ENCODE data around the gene RAET1E. TPM values are rescaled to one million over a fixed set of nuclear protein-coding genes. Genes with fewer than 3 reads are reported as not detected.

The RAET1E gene
- polyA plus RNA-seq, 1 donor, result 0.82 TPM

Other genes with a start within 250 kb of the RAET1E start
- gene KATNA1, start 249.4 kb downstream of the RAET1E start, polyA plus RNA-seq (ENCODE audit: insufficient read length), result 23.0 TPM
- gene LATS1, start 180.0 kb downstream of the RAET1E start, polyA plus RNA-seq (ENCODE audit: insufficient read length), result 16.6 TPM
- 23.8 TPM for gene NUP43, start 151.6 kb downstream of the RAET1E start, polyA plus RNA-seq (ENCODE audit: insufficient read length)
- 72.0 TPM for gene PCMT1, start 148.4 kb downstream of the RAET1E start, polyA plus RNA-seq (ENCODE audit: insufficient read length)
- gene LRP11, start 33.8 kb downstream of the RAET1E start, polyA plus RNA-seq (ENCODE audit: insufficient read length), result 19.1 TPM
- gene RAET1G, start 25.0 kb upstream of the RAET1E start, polyA plus RNA-seq (ENCODE audit: insufficient read length), result 0.30 TPM
- gene ULBP2, start 43.9 kb upstream of the RAET1E start, polyA plus RNA-seq (ENCODE audit: insufficient read length), result 0.61 TPM
- 0.28 TPM for gene ULBP1, start 65.8 kb upstream of the RAET1E start, polyA plus RNA-seq (ENCODE audit: insufficient read length)
- not detected for gene RAET1L, start 127.4 kb upstream of the RAET1E start, polyA plus RNA-seq (ENCODE audit: insufficient read length)
- 1.9 TPM for gene ULBP3, start 171.0 kb upstream of the RAET1E start, polyA plus RNA-seq (ENCODE audit: insufficient read length)
- gene PPP1R14C, start 244.9 kb upstream of the RAET1E start, polyA plus RNA-seq (ENCODE audit: insufficient read length), result 55.8 TPM